ENCODE data around the gene LPP.

LPP gene

DNA sequence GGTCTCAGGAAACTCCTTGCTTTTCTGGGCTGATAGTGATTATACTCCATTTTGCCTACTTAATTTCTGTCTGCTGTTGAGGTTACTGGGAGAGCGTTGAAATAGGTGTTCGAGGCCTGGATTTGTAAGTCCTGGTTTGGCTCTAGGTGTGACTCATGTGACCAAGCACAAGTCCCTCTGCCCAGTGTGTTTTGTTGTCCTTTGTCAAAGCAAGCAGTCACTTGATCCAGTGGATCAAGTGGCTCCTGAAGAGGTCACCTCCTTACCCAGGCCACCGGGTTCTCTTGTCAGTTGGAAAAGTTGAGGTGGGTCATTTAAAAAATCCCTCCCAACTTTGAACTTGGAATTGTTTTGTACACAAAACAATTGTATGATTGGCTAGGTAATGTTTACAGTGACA is 70.0 kb downstream of the LPP start:
- DNase-seq = no peak

DNA sequence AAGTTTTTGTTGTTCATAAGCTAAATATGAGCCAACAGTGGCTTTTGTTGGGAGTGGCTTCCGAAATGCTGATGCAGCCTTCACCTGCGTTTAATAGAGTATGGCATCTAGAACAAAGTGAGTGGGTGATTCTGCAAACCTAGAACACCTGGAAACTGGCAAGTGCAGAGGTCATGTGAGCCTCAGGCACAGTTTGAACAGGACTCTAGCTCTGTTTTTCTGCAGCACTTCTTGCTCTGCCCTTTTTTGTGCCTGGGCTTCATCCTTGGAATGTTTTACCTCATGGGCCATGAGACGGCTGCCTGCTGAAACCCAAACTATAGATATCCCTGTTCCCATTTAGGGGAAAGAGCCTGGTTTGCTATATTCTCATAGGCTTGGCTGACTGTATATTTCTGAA is 73.5 kb downstream of the LPP start:
- no peak for DNase-seq

- DNase-seq = no peak
These were observed 75.2 kb downstream of the LPP start for GRCh38 chr3:188229177-188229576.

- DNase-seq = no peak
These were observed 75.8 kb downstream of the LPP start for GRCh38 chr3:188229726-188230125.

DNA sequence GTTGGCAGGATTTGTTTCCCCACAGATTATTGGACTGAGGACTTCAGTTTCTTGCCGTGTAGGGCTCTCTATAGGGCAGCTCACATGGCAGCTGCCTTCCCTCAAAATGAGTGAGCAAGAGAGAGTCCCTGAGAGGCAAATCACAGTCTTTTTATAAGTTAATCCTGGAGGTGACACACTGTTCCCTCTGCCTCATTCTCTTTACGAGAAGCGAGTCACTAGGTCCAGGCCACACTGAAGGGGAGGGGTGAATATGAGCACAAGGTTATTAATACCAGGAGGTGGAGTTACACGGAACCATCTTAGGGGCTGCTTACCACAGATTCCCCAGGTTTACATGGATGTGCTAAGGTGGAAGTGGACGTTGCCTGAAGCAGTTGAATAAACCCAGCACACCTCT is 77.0 kb downstream of the LPP start:
- no peak for DNase-seq

- no peak for DNase-seq
These were observed 77.5 kb downstream of the LPP start for GRCh38 chr3:188231456-188231855.

- DNase-seq = no peak
These were observed 78.7 kb downstream of the LPP start for GRCh38 chr3:188232656-188233055.

GRCh38 chr3:188233320-188233719 is 79.4 kb downstream of the LPP start:
- DNase-seq = no peak

DNA sequence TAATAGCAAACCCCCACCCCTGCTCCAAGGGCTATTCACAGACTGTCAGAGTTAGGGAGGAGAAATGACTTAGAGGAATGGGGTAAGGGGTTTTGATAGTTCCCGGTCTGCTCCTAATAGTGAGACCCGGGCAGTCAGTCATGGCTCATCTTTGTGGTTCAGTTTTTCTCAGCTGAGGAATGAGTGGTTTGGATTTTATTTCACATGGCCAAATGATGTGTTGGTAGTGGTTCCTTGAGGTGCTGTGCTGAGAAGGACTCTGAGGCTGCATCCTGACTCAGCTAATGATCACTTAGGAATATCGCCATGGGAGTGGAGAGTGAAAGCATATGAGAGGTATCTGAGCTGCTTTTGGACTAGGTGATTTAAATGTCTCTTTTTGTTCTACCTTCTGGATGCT is 80.2 kb downstream of the LPP start:
- no peak for DNase-seq

GRCh38 chr3:188236271-188236670 is 82.3 kb downstream of the LPP start:
- DNase-seq = no peak

DNA sequence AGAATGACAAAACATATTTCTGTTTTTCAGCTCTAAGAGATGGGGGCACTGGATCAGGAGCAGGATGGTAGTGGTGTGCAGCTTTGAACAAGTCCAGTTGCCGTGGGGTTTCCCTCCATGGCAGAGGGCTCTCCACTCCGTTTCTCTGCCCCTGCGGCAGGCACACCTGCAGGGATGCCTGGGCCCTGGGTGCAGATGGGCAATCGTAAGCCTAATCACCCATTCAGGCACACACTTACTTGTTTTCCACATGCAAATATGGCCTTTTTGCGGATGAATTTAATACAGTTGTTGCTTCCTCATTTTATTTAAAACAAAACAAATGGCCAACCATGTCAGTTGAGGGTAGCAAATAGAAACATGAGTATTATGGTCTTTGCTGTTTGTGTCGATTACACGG is 85.1 kb downstream of the LPP start:
- no peak for DNase-seq

DNA sequence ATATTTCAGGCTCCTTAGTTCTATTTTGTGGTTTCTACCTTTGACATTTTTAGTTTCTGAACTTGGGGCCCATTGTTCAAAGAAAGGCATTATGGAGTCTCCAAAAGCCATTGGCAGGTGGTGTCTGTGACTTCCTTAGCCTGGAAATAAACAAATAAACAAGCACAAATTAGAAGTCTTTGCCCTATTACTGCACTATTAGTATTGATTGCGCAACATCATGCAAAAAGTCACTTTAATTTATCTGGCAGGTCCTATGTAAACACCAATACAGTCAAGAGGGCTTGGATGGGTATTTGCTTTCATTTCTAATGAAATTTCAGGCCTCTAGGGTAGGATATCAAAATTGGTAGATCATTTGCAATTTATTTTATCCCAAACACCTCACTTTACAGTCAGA is 85.6 kb downstream of the LPP start:
- no peak for DNase-seq

GRCh38 chr3:188240189-188240981 is 86.4 kb downstream of the LPP start:
- no peak for DNase-seq

DNA sequence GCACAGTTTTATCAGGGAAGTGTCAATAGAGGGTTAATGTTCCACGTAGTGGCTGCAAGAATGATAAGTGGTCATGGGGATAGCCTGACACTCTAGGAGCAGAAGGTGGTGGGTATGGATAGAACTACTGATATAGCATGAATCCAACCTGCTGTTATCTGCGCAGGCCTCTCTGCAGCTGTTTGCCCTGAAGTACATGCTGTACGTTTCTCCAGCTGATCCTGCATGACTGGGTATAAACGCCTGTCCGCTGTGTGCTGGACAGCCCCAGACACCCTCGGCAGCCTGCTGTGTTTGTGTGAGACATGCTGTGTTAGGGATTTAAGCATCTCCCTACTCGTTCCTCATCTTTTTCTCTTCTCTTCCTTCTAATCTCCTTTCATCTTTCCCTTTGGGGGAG is 87.1 kb downstream of the LPP start:
- DNase-seq = no peak

GRCh38 chr3:188241883-188242282 is 87.9 kb downstream of the LPP start:
- DNase-seq = no peak

DNA sequence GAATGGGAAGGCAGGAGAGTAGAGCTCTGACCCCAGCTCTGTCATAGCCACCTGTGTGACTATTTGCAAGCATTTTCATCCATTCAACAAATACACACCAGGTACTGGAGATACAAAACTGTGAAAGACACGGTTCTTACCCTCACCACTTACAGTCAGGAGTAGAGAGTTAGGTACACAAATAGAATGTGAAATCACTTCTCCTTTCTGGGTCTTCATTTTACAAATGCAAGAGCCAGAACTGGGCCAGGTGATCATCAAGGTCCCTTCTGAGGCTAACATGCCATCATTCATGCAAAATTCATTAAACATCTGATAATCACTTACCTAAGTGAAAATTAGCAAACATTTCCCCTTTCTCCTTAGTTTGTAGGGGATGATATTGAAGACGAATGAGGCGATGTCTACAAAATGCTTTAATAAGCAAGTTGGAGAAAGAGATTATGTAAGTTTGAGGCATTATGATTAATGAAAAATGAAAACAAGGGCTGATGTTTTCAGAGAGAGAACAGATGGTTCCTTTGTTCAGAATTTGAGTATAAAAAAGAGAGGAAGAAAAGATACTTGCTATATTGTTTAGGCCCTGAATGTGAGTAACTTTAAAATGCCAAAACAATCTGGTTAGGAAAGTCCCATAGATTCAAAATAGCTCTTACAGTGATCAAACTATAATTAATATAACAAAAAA is 88.6 kb downstream of the LPP start:
- peak in 1 of 4 experiments; percentile 19 for DNase-seq

- DNase-seq = no peak
These were observed 89.3 kb downstream of the LPP start for GRCh38 chr3:188243124-188243795.

DNA sequence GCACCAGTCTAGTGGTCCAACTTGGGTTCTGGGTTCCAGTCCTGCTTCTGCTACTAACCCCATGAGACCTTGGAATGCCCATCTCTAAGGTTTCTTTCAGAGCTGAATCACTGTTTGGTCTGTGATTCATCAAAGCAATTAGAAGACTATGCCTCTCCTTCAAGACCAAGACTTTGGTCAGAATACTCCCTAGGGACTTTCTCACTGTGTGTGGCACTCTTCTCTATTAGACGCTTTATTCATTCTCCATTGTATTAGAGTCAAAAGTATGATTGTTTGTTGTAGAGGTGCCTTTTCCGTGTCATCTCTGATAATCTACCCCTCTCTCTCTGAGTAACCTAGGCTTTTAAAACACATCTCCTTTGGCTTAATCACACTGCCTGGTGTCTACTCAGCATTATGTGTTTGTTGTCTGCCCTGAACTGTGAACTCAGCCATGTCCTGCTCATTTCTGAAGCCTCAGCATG is 90.5 kb downstream of the LPP start:
- no peak for DNase-seq

DNA sequence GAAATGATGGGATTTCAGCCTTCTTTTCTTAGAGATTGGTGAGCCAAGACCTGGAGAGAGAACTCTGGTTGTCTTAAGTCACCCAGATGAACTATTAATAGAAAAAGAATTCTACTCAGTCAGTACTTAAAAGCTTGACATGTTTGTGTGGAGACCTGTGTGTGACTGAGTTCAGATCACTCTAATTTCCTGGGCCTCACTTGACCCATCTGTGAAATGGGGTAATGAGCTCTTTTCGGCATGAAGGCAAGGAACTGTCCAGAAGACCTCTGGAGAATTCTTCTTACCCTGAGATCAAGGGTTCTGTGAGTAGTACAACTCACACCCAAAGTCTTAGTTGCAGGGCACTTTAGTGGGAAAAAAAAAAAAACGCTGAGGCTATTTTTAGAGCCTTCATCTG is 92.9 kb downstream of the LPP start:
- DNase-seq = no peak

GRCh38 chr3:188248036-188248561 is 94.1 kb downstream of the LPP start:
- DNase-seq = no peak

DNA sequence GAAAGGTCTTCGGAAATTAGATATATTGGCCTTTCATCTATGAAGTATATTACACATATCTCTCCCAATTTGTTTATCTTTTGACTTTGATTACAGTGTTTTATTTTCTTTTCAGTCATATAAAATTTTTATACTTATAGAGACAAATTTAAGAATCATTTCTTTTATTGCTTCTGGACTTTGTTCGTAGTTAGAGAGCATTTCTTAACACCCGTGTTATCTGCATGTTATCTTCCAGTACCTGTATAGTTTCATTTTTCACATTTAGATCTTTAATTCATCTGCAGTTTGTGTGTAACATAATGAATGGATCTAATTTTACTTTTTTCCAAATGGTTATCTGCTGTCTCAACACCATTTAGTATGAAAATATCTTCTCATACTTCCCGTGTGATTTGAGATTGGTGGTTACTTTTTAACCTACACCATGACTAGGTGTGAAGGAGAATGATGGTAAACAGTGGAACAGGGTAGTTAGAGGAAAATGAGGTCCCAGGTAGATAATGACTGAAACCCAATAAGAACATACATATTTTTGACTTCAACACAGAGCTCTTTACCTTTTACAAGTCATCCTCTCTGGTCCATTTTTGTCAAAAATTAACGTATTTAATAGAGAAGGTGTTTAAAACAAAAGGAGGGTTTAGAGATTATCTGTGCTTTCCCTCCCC is 99.3 kb downstream of the LPP start:
- no peak for DNase-seq

GRCh38 chr3:188253800-188254452 is 100.0 kb downstream of the LPP start:
- no peak for DNase-seq

Measured in suppressor macrophage (primary cell).